MM.1S (cell line): Measurements from ENCODE around the gene CFAP54.
A peak's percentile ranks its signal among the peaks of the same experiment; 100 is the strongest.

Experiments used
- DNase-seq: peaks from one replicate; pipeline ENCODE4 v3.0.0-alpha.2; 2015
- H2AFZ ChIP-seq: fragments of 300-600 bp; sonication (generic); 2 replicates; pipeline ENCODE4 v1.6.0; 2016; ENCODE audit warnings: antibody characterized with exemption, low read length
- H3F3A ChIP-seq: fragments of 300-600 bp; sonication (generic); 2 replicates; pipeline ENCODE4 v1.6.1; 2016; ENCODE audit warnings: mild to moderate bottlenecking, antibody characterized with exemption, low read length, moderate library complexity, mixed read lengths; ENCODE audit not compliant: insufficient read depth
- H3K27ac ChIP-seq: fragments of 300-600 bp; sonication (generic); 2 replicates; pipeline ENCODE4 v1.5.1; 2016; ENCODE audit warnings: mild to moderate bottlenecking, low read length
- H3K27me3 ChIP-seq: fragments of 300-600 bp; sonication (generic); replicated peaks from 2 replicates; pipeline ENCODE4 v1.6.0; 2016; ENCODE audit warnings: low read length; ENCODE audit not compliant: insufficient read depth
- H3K36me3 ChIP-seq: fragments of 300-600 bp; sonication (generic); replicated peaks from 2 replicates; pipeline ENCODE4 v1.6.1; 2016; ENCODE audit warnings: mild to moderate bottlenecking, low read length, mixed read lengths; ENCODE audit not compliant: insufficient read depth
- H3K4me1 ChIP-seq: fragments of 300-600 bp; sonication (generic); 2 replicates; pipeline ENCODE4 v1.6.1; 2016; ENCODE audit warnings: low read length, mixed read lengths
- H3K4me2 ChIP-seq: fragments of 300-600 bp; sonication (generic); 2 replicates; pipeline ENCODE4 v1.6.0; 2016; ENCODE audit warnings: low read depth, low read length
- H3K4me3 ChIP-seq: fragments of 300-600 bp; sonication (generic); 2 replicates; pipeline ENCODE4 v1.5.1; 2016; ENCODE audit warnings: low read length, mixed read lengths
- H3K79me2 ChIP-seq: fragments of 300-600 bp; sonication (generic); 2 replicates; pipeline ENCODE4 v1.6.1; 2016; ENCODE audit warnings: mixed run types, low read length, mixed read lengths
- H3K9ac ChIP-seq: fragments of 300-600 bp; sonication (generic); 2 replicates; pipeline ENCODE4 v1.6.1; 2016; ENCODE audit warnings: low read length, mixed read lengths
- H3K9me2 ChIP-seq: fragments of 300-600 bp; sonication (generic); replicated peaks from 2 replicates; pipeline ENCODE4 v1.6.1; 2016; ENCODE audit warnings: mild to moderate bottlenecking, low read length, mixed read lengths; ENCODE audit not compliant: insufficient read depth
- H3K9me3 ChIP-seq: fragments of 300-600 bp; sonication (generic); replicated peaks from 2 replicates; pipeline ENCODE4 v1.6.1; 2016; ENCODE audit warnings: mild to moderate bottlenecking, low read length, mixed read lengths; ENCODE audit not compliant: insufficient read depth
- H4K20me1 ChIP-seq: fragments of 300-600 bp; sonication (generic); 2 replicates; pipeline ENCODE4 v1.6.1; 2016; ENCODE audit warnings: mild to moderate bottlenecking, low read length, moderate library complexity, mixed read lengths; ENCODE audit not compliant: insufficient read depth
- EZH2 ChIP-seq: fragments of 300-600 bp; sonication (generic); optimal IDR thresholded peaks from 2 replicates; pipeline ENCODE3; 2017; ENCODE audit warnings: low read depth, mild to moderate bottlenecking, antibody characterized with exemption, low read length, mixed read lengths
- EZH2phosphoT487 ChIP-seq: fragments of 300-600 bp; sonication (generic); IDR thresholded peaks from 2 replicates; pipeline ENCODE4 v1.6.1; 2018; ENCODE audit warnings: antibody characterized with exemption, low read length
- TF ChIP-seq, protein P1 (sequence below): fragments of 300-600 bp; sonication (generic); IDR thresholded peaks from 2 replicates; pipeline ENCODE4 v1.5.1; 2016; ENCODE audit warnings: antibody characterized with exemption, low read length, mixed read lengths

Gene CFAP54

GRCh38 chr12:96811083-96811482 is 321.7 kb downstream of the CFAP54 start:
- Histone ChIP-seq H3K9me2 (no peaks in the 10 kb centered on the region), H3F3A (peaks cover 4% of the 10 kb centered on the region; the same call in 1 of the 2 replicates), H3K4me2 (no peak overlapping the region), H3K27me3 (no peaks in the 10 kb centered on the region), H3K4me3 (no peak overlapping the region), H2AFZ (no peak overlapping the region), H4K20me1 (no peaks in the 10 kb centered on the region), H3K9me3 (no peaks in the 10 kb centered on the region), H3K9ac (no peak overlapping the region), H3K4me1 (peaks cover 8% of the 10 kb centered on the region; the same call in 1 of the 2 replicates), H3K79me2 (no peaks in the 10 kb centered on the region), H3K27ac (no peak overlapping the region), H3K36me3 (no peaks in the 10 kb centered on the region)
- TF ChIP-seq EZH2 (no peak), EZH2phosphoT487 (no peak)
- TF ChIP-seq, protein P1, sequence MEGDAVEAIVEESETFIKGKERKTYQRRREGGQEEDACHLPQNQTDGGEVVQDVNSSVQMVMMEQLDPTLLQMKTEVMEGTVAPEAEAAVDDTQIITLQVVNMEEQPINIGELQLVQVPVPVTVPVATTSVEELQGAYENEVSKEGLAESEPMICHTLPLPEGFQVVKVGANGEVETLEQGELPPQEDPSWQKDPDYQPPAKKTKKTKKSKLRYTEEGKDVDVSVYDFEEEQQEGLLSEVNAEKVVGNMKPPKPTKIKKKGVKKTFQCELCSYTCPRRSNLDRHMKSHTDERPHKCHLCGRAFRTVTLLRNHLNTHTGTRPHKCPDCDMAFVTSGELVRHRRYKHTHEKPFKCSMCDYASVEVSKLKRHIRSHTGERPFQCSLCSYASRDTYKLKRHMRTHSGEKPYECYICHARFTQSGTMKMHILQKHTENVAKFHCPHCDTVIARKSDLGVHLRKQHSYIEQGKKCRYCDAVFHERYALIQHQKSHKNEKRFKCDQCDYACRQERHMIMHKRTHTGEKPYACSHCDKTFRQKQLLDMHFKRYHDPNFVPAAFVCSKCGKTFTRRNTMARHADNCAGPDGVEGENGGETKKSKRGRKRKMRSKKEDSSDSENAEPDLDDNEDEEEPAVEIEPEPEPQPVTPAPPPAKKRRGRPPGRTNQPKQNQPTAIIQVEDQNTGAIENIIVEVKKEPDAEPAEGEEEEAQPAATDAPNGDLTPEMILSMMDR = no peak
- no peak for DNase-seq

GRCh38 chr12:96812153-96812552 is 322.8 kb downstream of the CFAP54 start:
- no peak for DNase-seq
- peaks cover 4% of the 10 kb centered on the region; the same call in 1 of the 2 replicates for H3F3A ChIP-seq
- TF ChIP-seq EZH2 = no peak
- TF ChIP-seq EZH2phosphoT487 = no peak
- TF ChIP-seq, protein P1 = no peak
- H3K9ac ChIP-seq = no peak overlapping the region
- no peaks in the 10 kb centered on the region for H3K9me2 ChIP-seq
- H4K20me1 ChIP-seq = no peaks in the 10 kb centered on the region
- H3K4me1 ChIP-seq = peaks cover 8% of the 10 kb centered on the region; the same call in 1 of the 2 replicates
- H3K9me3 ChIP-seq = no peaks in the 10 kb centered on the region
- no peak overlapping the region for H3K4me2 ChIP-seq
- no peaks in the 10 kb centered on the region for H3K79me2 ChIP-seq
- H3K4me3 ChIP-seq = no peak overlapping the region
- H3K36me3 ChIP-seq = no peaks in the 10 kb centered on the region
- H2AFZ ChIP-seq = 0 out of 2 replicates have a peak overlapping the region, but pooled peaks have one; percentile 12
- no peaks in the 10 kb centered on the region for H3K27me3 ChIP-seq
- no peak overlapping the region for H3K27ac ChIP-seq

DNA sequence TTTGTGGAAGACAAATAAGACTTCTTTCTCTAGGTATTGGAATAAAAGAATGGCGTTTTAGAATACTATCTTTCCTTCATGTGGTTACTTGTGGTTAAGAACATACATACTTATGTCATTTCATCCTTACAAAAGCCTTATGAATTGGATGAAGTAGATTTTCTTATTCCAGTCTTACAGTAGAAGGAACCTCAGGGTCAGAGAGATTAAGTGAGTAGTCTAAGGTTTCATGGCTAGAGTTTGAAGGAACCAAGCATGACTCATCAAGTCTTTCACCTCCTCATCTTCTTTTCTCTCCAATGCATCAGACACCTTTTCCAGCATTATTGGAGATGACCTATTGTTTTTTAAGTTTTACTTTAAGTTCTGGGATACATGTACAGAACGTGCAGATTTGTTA is 324.8 kb downstream of the CFAP54 start:
- no peak overlapping the region for H2AFZ ChIP-seq
- H3K9me3 ChIP-seq = no peaks in the 10 kb centered on the region
- no peak overlapping the region for H3K4me2 ChIP-seq
- no peak overlapping the region for H3K9ac ChIP-seq
- DNase-seq = no peak
- H3K36me3 ChIP-seq = no peaks in the 10 kb centered on the region
- H3K4me3 ChIP-seq = no peak overlapping the region
- H3K27ac ChIP-seq = no peak overlapping the region
- H4K20me1 ChIP-seq = no peaks in the 10 kb centered on the region
- no peaks in the 10 kb centered on the region for H3K27me3 ChIP-seq
- TF ChIP-seq, protein P1 = no peak
- TF ChIP-seq EZH2 (no peak), EZH2phosphoT487 (no peak)
- peaks cover 8% of the 10 kb centered on the region; the same call in 1 of the 2 replicates for H3K4me1 ChIP-seq
- H3K9me2 ChIP-seq = no peaks in the 10 kb centered on the region
- H3F3A ChIP-seq = peaks cover 4% of the 10 kb centered on the region; the same call in 1 of the 2 replicates
- no peaks in the 10 kb centered on the region for H3K79me2 ChIP-seq
